GM18909 (cell line): ENCODE results near the gene CAPZA2.
A peak's percentile ranks its signal among the peaks of the same experiment; 100 is the strongest.
"Not testable (repeated sequence)": the region's sequence is repeated elsewhere in the genome, so short reads cannot be mapped to it uniquely, and the experiment has no call there.

ENCODE experiments used
- ATAC-seq: cut with Tn5 transposase; IDR thresholded peaks from one replicate; pipeline ENCODE4 v1.9.1; 2021; ENCODE audit warnings: mild to moderate bottlenecking; ENCODE audit not compliant: unreplicated experiment, poor library complexity

The CAPZA2 gene

GRCh38 chr7:116862234-116862950, at the start of gene CAPZA2:
CAPZA2 (plus strand) TSS chr7:116862587; CDS start chr7:116862612, 25 bp downstream.
- ATAC-seq: peak; percentile 93

- no peak for ATAC-seq
Observed at GRCh38 chr7:116812860-116813259, 49.5 kb upstream of the CAPZA2 start.

GRCh38 chr7:116813371-116813770, 49.0 kb upstream of the CAPZA2 start:
- ATAC-seq: not testable (repeated sequence)

GRCh38 chr7:116815041-116815440, 47.3 kb upstream of the CAPZA2 start:
- ATAC-seq: no peak

GRCh38 chr7:116820149-116820548, 42.2 kb upstream of the CAPZA2 start:
- no peak for ATAC-seq

GRCh38 chr7:116821647-116822046, 40.7 kb upstream of the CAPZA2 start:
- not testable (repeated sequence) for ATAC-seq

- ATAC-seq: no peak
Observed at GRCh38 chr7:116824449-116824848, 37.9 kb upstream of the CAPZA2 start.

- no peak for ATAC-seq
Observed at GRCh38 chr7:116828281-116828680, 34.1 kb upstream of the CAPZA2 start.

GRCh38 chr7:116829041-116829440, 33.3 kb upstream of the CAPZA2 start:
- ATAC-seq: no peak

GRCh38 chr7:116829493-116829892, 32.9 kb upstream of the CAPZA2 start:
- ATAC-seq: no peak

GRCh38 chr7:116832692-116833091, 29.7 kb upstream of the CAPZA2 start:
- no peak for ATAC-seq

GRCh38 chr7:116834815-116835504, 27.4 kb upstream of the CAPZA2 start:
- no peak for ATAC-seq

- ATAC-seq: no peak
Observed at GRCh38 chr7:116836048-116836447, 26.3 kb upstream of the CAPZA2 start.

- ATAC-seq: no peak
Observed at GRCh38 chr7:116836911-116837310, 25.5 kb upstream of the CAPZA2 start.

GRCh38 chr7:116837586-116837985, 24.8 kb upstream of the CAPZA2 start:
- ATAC-seq: no peak

- no peak for ATAC-seq
Observed at GRCh38 chr7:116840256-116840655, 22.1 kb upstream of the CAPZA2 start.

- ATAC-seq: no peak
Observed at GRCh38 chr7:116842371-116842770, 20.0 kb upstream of the CAPZA2 start.

- ATAC-seq: no peak
Observed at GRCh38 chr7:116843378-116843777, 19.0 kb upstream of the CAPZA2 start.

GRCh38 chr7:116851175-116851574, 11.2 kb upstream of the CAPZA2 start:
- ATAC-seq: no peak

- no peak for ATAC-seq
Observed at GRCh38 chr7:116851671-116852070, 10.7 kb upstream of the CAPZA2 start.

GRCh38 chr7:116854132-116854531, 8.3 kb upstream of the CAPZA2 start:
- ATAC-seq: no peak

- no peak for ATAC-seq
Observed at GRCh38 chr7:116857052-116857451, 5.3 kb upstream of the CAPZA2 start.
